C4-2B (cell line): ENCODE results near the gene SPATA18.

Source experiments
- H3K27ac ChIP-seq: fragments of 450-650 bp; 2 replicates; pipeline ENCODE4 v1.5.1; 2017
- CTCF ChIP-seq: fragments of 450-650 bp; conservative IDR thresholded peaks from 2 replicates; pipeline ENCODE4 v1.5.1; 2017; ENCODE audit warnings: mild to moderate bottlenecking
- ZFX ChIP-seq: fragments of 450-650 bp; IDR thresholded peaks from 2 replicates; pipeline ENCODE4 v1.6.1; 2017

SPATA18 gene

GRCh38 chr4:52051213-52051614 lies at the start of gene SPATA18:
TSS of gene SPATA18 (plus strand) at chr4:52051304. CDS start at chr4:52051705, 401 bp downstream.
- peak within 1 kb of the TSS; percentile 41; the same call in 1 of the 2 replicates for H3K27ac ChIP-seq
- TF ChIP-seq ZFX = no peak
- no peak for TF ChIP-seq CTCF

GRCh38 chr4:52001616-52002015 lies 49.5 kb upstream of the SPATA18 start:
- no peak for TF ChIP-seq CTCF
- no peak for TF ChIP-seq ZFX
- H3K27ac ChIP-seq = no peak overlapping the region

- TF ChIP-seq CTCF = no peak
- TF ChIP-seq ZFX = no peak
- H3K27ac ChIP-seq = no peak overlapping the region
Observed at GRCh38 chr4:52004414-52004813, 46.7 kb upstream of the SPATA18 start.

GRCh38 chr4:52005604-52006273 lies 45.4 kb upstream of the SPATA18 start:
- TF ChIP-seq CTCF (no peak), ZFX (no peak)
- H3K27ac ChIP-seq = no peak overlapping the region

GRCh38 chr4:52006887-52007286 lies 44.2 kb upstream of the SPATA18 start:
- TF ChIP-seq CTCF = no peak
- H3K27ac ChIP-seq = no peak overlapping the region

GRCh38 chr4:52010986-52011385 lies 40.1 kb upstream of the SPATA18 start:
- H3K27ac ChIP-seq = no peak overlapping the region
- TF ChIP-seq CTCF = no peak
- no peak for TF ChIP-seq ZFX

GRCh38 chr4:52012651-52013050 lies 38.5 kb upstream of the SPATA18 start:
- TF ChIP-seq CTCF = no peak
- no peak for TF ChIP-seq ZFX
- no peak overlapping the region for H3K27ac ChIP-seq
